HEK293 (cell line): Measurements from ENCODE around the gene CD274.

Experiments used
- ATF2 ChIP-seq: fragments of 450-650 bp; formaldehyde crosslinking; IDR thresholded peaks from 2 replicates; pipeline ENCODE4 v1.5.1; 2016; ENCODE audit warnings: missing biosample characterization, missing genetic modification characterization, low read depth
- CTCF ChIP-seq: fragments of 450-650 bp; formaldehyde crosslinking; IDR thresholded peaks from 2 replicates; pipeline ENCODE4 v1.5.1; 2016; ENCODE audit warnings: missing biosample characterization, missing genetic modification characterization
- PBX3 ChIP-seq: sonication (generic); formaldehyde crosslinking; IDR thresholded peaks from 2 replicates; pipeline ENCODE4 v1.8.1; 2022; ENCODE audit warnings: mild to moderate bottlenecking, moderate library complexity, missing genetic modification reagents
- REST ChIP-seq: fragments of 450-650 bp; formaldehyde crosslinking; IDR thresholded peaks from 2 replicates; pipeline ENCODE4 v1.5.1; 2016; ENCODE audit warnings: missing biosample characterization, missing genetic modification characterization
- SP2 ChIP-seq: fragments of 450-650 bp; formaldehyde crosslinking; IDR thresholded peaks from 2 replicates; pipeline ENCODE4 v1.5.1; 2016; ENCODE audit warnings: missing biosample characterization, missing genetic modification characterization
- YY1 ChIP-seq: fragments of 450-650 bp; formaldehyde crosslinking; IDR thresholded peaks from 2 replicates; pipeline ENCODE4 v1.5.1; 2018; ENCODE audit warnings: missing biosample characterization, missing genetic modification characterization
- ZBTB11 ChIP-seq: fragments of 450-650 bp; formaldehyde crosslinking; conservative IDR thresholded peaks from 2 replicates; pipeline ENCODE4 v1.5.1; 2016; ENCODE audit warnings: low read depth, missing biosample characterization, missing genetic modification characterization
- ZBTB44 ChIP-seq: fragments of 450-650 bp; IDR thresholded peaks from 2 replicates; pipeline ENCODE4 v1.5.1; 2018; ENCODE audit warnings: missing biosample characterization, mild to moderate bottlenecking, missing genetic modification characterization
- ZNF274 ChIP-seq, 2 experiments: fragments of 200-500 bp in 1 of 2; fragments of 450-650 bp in 1 of 2; sonication (Bioruptor generic) in 1 of 2; formaldehyde crosslinking in 1 of 2; IDR thresholded peaks; 2 replicates each; pipeline versions ENCODE4 v1.5.1 to v1.6.1; 2014 to 2016; ENCODE audit warnings: borderline replicate concordance in 1 of 2, inconsistent platforms in 1 of 2, low read length in 1 of 2, missing biosample characterization in 1 of 2, missing genetic modification characterization in 1 of 2
- ZNF513 ChIP-seq: fragments of 450-650 bp; IDR thresholded peaks from 2 replicates; pipeline ENCODE4 v1.5.1; 2018; ENCODE audit warnings: missing biosample characterization, missing genetic modification characterization
- ZNF645 ChIP-seq: fragments of 450-650 bp; formaldehyde crosslinking; IDR thresholded peaks from 2 replicates; pipeline ENCODE4; 2016; ENCODE audit warnings: missing biosample characterization, missing genetic modification characterization
- ZNF670 ChIP-seq: fragments of 450-650 bp; formaldehyde crosslinking; IDR thresholded peaks from 2 replicates; pipeline ENCODE4 v1.5.1; 2016; ENCODE audit warnings: missing biosample characterization, missing genetic modification characterization, low read depth
- ZNF776 ChIP-seq: fragments of 450-650 bp; formaldehyde crosslinking; IDR thresholded peaks from 2 replicates; pipeline ENCODE4 v1.5.0; 2017; ENCODE audit warnings: missing biosample characterization, missing genetic modification characterization, borderline replicate concordance
- ZSCAN23 ChIP-seq: fragments of 450-650 bp; formaldehyde crosslinking; IDR thresholded peaks from 2 replicates; pipeline ENCODE4 v1.5.1; 2016; ENCODE audit warnings: missing biosample characterization, missing genetic modification characterization

GRCh38 chr9:5418481-5418880 lies 31.9 kb upstream of the CD274 start:
- no peak for TF ChIP-seq ATF2 (tag by site-specific recombination)
- TF ChIP-seq REST (tag by site-specific recombination) = no peak
- no peak for TF ChIP-seq ZNF274 (IDR thresholded peaks at IDR 0.05; ENCODE audit: low read length)
- TF ChIP-seq ZNF274 (tag by site-specific recombination; IDR thresholded peaks at IDR 0.05; ENCODE audit: borderline replicate concordance) = no peak
- TF ChIP-seq ZNF670 = no peak
- no peak for TF ChIP-seq CTCF (tag by site-specific recombination)
- no peak for TF ChIP-seq ZBTB11 (tag by site-specific recombination)
- TF ChIP-seq ZBTB44 (tag by site-specific recombination) = no peak
- TF ChIP-seq ZNF776 = no peak
- no peak for TF ChIP-seq SP2 (tag by site-specific recombination)
- no peak for TF ChIP-seq ZSCAN23 (tag by site-specific recombination)
- no peak for TF ChIP-seq YY1 (tag by site-specific recombination)
- no peak for TF ChIP-seq ZNF645 (tag by site-specific recombination)
- TF ChIP-seq ZNF513 (tag by site-specific recombination) = no peak
- TF ChIP-seq PBX3 (CRISPR knock-in tag) = no peak
